Liver (tissue), 9 donors: ENCODE data around the gene RIMBP2. TPM values are rescaled to one million over a fixed set of nuclear protein-coding genes. Genes with fewer than 3 reads are reported as not detected.

Experiments
- DNase-seq: peaks from one replicate; pipeline ENCODE4 v3.0.0-alpha.2; 2017; ENCODE audit warnings: low spot score
- H3K27ac ChIP-seq, 2 donors: one replicate each; pipeline ENCODE4 v1.7.0; 2013; ENCODE audit warnings: inconsistent platforms in 2 of 2, low read length in 2 of 2, control low read depth in 1 of 2, low read depth in 1 of 2, mild to moderate bottlenecking in 1 of 2
- H3K27me3 ChIP-seq, 4 donors: one replicate each; pipeline versions ENCODE4 v1.6.1 to v1.7.0; 2013; ENCODE audit warnings: low read length in 3 of 4, inconsistent platforms in 1 of 4, mild to moderate bottlenecking in 1 of 4, moderate library complexity in 1 of 4; ENCODE audit not compliant: control insufficient read depth in 4 of 4, insufficient read depth in 4 of 4
- H3K36me3 ChIP-seq, 4 donors: one replicate each; pipeline versions ENCODE4 v1.6.1 to v1.7.0; 2013; ENCODE audit warnings: low read length in 3 of 4, mild to moderate bottlenecking in 3 of 4, low read depth in 1 of 4, moderate library complexity in 1 of 4; ENCODE audit not compliant: control insufficient read depth in 4 of 4, insufficient read depth in 3 of 4
- H3K4me1 ChIP-seq, 4 donors: one replicate each; pipeline versions ENCODE4 v1.6.1 to v1.7.0; 2013; ENCODE audit warnings: low read length in 3 of 4, mild to moderate bottlenecking in 3 of 4, moderate library complexity in 1 of 4; ENCODE audit not compliant: control insufficient read depth in 4 of 4, insufficient read depth in 4 of 4
- H3K4me3 ChIP-seq, 3 donors: one replicate each; pipeline versions ENCODE4 v1.6.1 to v1.7.0; 2013; ENCODE audit warnings: low read length in 3 of 3, control low read depth in 1 of 3, low read depth in 1 of 3, mild to moderate bottlenecking in 1 of 3
- H3K9ac ChIP-seq, 2 donors: one replicate each; pipeline ENCODE4 v1.7.0; 2013; ENCODE audit warnings: low read length in 2 of 2, mild to moderate bottlenecking in 2 of 2, moderate library complexity in 2 of 2, control low read depth in 1 of 2, low read depth in 1 of 2
- H3K9me3 ChIP-seq, 4 donors: one replicate each; pipeline versions ENCODE4 v1.6.1 to v1.7.0; 2013; ENCODE audit warnings: low read length in 3 of 4; ENCODE audit not compliant: control insufficient read depth in 4 of 4
- ATF3 ChIP-seq: IDR thresholded peaks from 2 replicates; pipeline ENCODE4 v1.6.1; 2016; ENCODE audit warnings: antibody characterized with exemption
- CTCF ChIP-seq: fragments of 150-350 bp; IDR thresholded peaks from 2 replicates; pipeline ENCODE4 v1.5.1; 2017; ENCODE audit warnings: improper control_type of control experiment, low read depth, low read length; ENCODE audit not compliant: missing input control
- EGR1 ChIP-seq, 2 donors: IDR thresholded peaks; 2 replicates each; pipeline ENCODE4 v1.6.1; 2016 to 2018; ENCODE audit warnings: antibody characterized with exemption in 2 of 2, low read depth in 2 of 2
- FOXA1 ChIP-seq: IDR thresholded peaks from 2 replicates; pipeline ENCODE4 v1.6.1; 2016; ENCODE audit warnings: antibody characterized with exemption
- FOXA2 ChIP-seq: IDR thresholded peaks from 2 replicates; pipeline ENCODE4 v1.6.1; 2016; ENCODE audit warnings: antibody characterized with exemption
- GABPA ChIP-seq, 2 donors: IDR thresholded peaks in 1 of 2; conservative IDR thresholded peaks in 1 of 2; 2 replicates each; pipeline ENCODE4 v1.6.1; 2016; ENCODE audit warnings: antibody characterized with exemption in 2 of 2, mild to moderate bottlenecking in 1 of 2, moderate library complexity in 1 of 2
- HNF4A ChIP-seq, 2 donors: conservative IDR thresholded peaks; 2 replicates each; pipeline ENCODE4 v1.6.1; 2016; ENCODE audit warnings: antibody characterized with exemption in 2 of 2, mild to moderate bottlenecking in 2 of 2
- HNF4G ChIP-seq: IDR thresholded peaks from 2 replicates; pipeline ENCODE4 v1.6.1; 2016; ENCODE audit warnings: antibody characterized with exemption
- JUND ChIP-seq, 2 donors: IDR thresholded peaks; 2 replicates each; pipeline ENCODE4 v1.6.1; 2016; ENCODE audit warnings: antibody characterized with exemption in 2 of 2
- MAX ChIP-seq: IDR thresholded peaks from 2 replicates; pipeline ENCODE4 v1.6.1; 2016; ENCODE audit warnings: antibody characterized with exemption
- NR2F2 ChIP-seq: IDR thresholded peaks from 2 replicates; pipeline ENCODE4 v1.6.1; 2016; ENCODE audit warnings: antibody characterized with exemption
- RAD21 ChIP-seq, 2 donors: IDR thresholded peaks; 2 replicates each; pipeline ENCODE4 v1.6.1; 2016; ENCODE audit warnings: antibody characterized with exemption in 2 of 2, mild to moderate bottlenecking in 2 of 2
- REST ChIP-seq: IDR thresholded peaks from 2 replicates; pipeline ENCODE4 v1.6.1; 2016; ENCODE audit warnings: antibody characterized with exemption, mild to moderate bottlenecking
- RXRA ChIP-seq, 2 donors: IDR thresholded peaks; 2 replicates each; pipeline ENCODE4 v1.6.1; 2017 to 2018; ENCODE audit warnings: antibody characterized with exemption in 2 of 2, mild to moderate bottlenecking in 1 of 2
- SP1 ChIP-seq: IDR thresholded peaks from 2 replicates; pipeline ENCODE4 v1.6.1; 2018; ENCODE audit warnings: antibody characterized with exemption, mild to moderate bottlenecking
- TAF1 ChIP-seq: conservative IDR thresholded peaks from 2 replicates; pipeline ENCODE4 v1.6.1; 2016; ENCODE audit warnings: antibody characterized with exemption, mild to moderate bottlenecking
- YY1 ChIP-seq: IDR thresholded peaks from 2 replicates; pipeline ENCODE4 v1.6.1; 2016; ENCODE audit warnings: antibody characterized with exemption, mild to moderate bottlenecking
- ZBTB33 ChIP-seq: IDR thresholded peaks from 2 replicates; pipeline ENCODE4 v1.6.1; 2016; ENCODE audit warnings: antibody characterized with exemption
- whole genome bisulfite sequencing: extraction: QIAGEN DNeasy Blood & Tissue Kit; methylation state at CpG from one replicate; pipeline ENCODE4 v1.1.7; 2013; 5-methylcytosine and 5-hydroxymethylcytosine counted together
- polyA plus RNA-seq, 2 donors: library from polyadenylated mRNA; stranded (reverse) in 1 of 2; unstranded in 1 of 2; fragments of 200-250 nt in 1 of 2; fragments of >200 nt in 1 of 2; fragmentation: Nextera tagmentation in 1 of 2; extraction: Ambion mirVana in 1 of 2; gene quantifications; one replicate each; pipeline versions ENCODE4 v1.2.1 to v1.2.3, GENCODE V29; 2013 to 2015
- total RNA-seq, 2 donors: library from RNA; depleted of rRNA; stranded (reverse); fragments of >200 nt; gene quantifications; one replicate each; pipeline ENCODE4 v1.2.3, GENCODE V29; 2014
- donor health status: healthy.
- donor health status: healthy.
- donor health status: healthy.
- donor health status: healthy.
- donor health status: healthy.

The RIMBP2 gene
- total and polyA plus RNA-seq, 4 donors = 0.01 to 0.17 (median 0.09) TPM; not detected in 1

- TF ChIP-seq JUND (IDR thresholded peaks at IDR 0.05) = no peak
- no peak for TF ChIP-seq TAF1
- no peak for TF ChIP-seq ZBTB33
- TF ChIP-seq HNF4A (conservative IDR thresholded peaks at IDR 0.05) = no peak
- no peak for TF ChIP-seq ATF3
- no peak for TF ChIP-seq RAD21 (IDR thresholded peaks at IDR 0.05)
- no peak for TF ChIP-seq NR2F2
- TF ChIP-seq CTCF = no peak
- H3K4me3 ChIP-seq = no peak overlapping the region
- DNase-seq = no peak
- H3K27ac ChIP-seq = no peak overlapping the region
- H3K9ac ChIP-seq = no peak overlapping the region
- 70% methylated on average over 10 of the region's 10 CpGs for WGBS
- no peaks in the 10 kb centered on the region for H3K9me3 ChIP-seq
- H3K27me3 ChIP-seq = peaks cover 0 to 8% (median 2%) of the 10 kb centered on the region in 4 donors
- H3K36me3 ChIP-seq = no peaks in the 10 kb centered on the region
- H3K4me1 ChIP-seq = no peaks in the 10 kb centered on the region
Measured at GRCh38 chr12:130687190-130687589, 28.9 kb downstream of the RIMBP2 start.

- H3K27me3 ChIP-seq = peaks cover 0 to 8% (median 2%) of the 10 kb centered on the region in 4 donors
- H3K9me3 ChIP-seq = no peaks in the 10 kb centered on the region
- H3K27ac ChIP-seq = no peak overlapping the region
- no peaks in the 10 kb centered on the region for H3K4me1 ChIP-seq
- DNase-seq = no peak
- no peak overlapping the region for H3K9ac ChIP-seq
- TF ChIP-seq SP1 (no peak), FOXA2 (no peak), CTCF (no peak), EGR1 (IDR thresholded peaks at IDR 0.05; ENCODE audit: low read depth in 2 of 2) (no peak), TAF1 (no peak), FOXA1 (no peak), HNF4G (no peak), MAX (no peak), RXRA (IDR thresholded peaks at IDR 0.05) (no peak), YY1 (no peak), ZBTB33 (no peak), JUND (IDR thresholded peaks at IDR 0.05) (no peak), ATF3 (no peak), REST (no peak), NR2F2 (no peak), HNF4A (conservative IDR thresholded peaks at IDR 0.05) (no peak), RAD21 (IDR thresholded peaks at IDR 0.05) (no peak), GABPA (IDR thresholded peaks at IDR 0.05 in 1 of 2, conservative IDR thresholded peaks at IDR 0.05 in 1 of 2) (no peak)
- no peaks in the 10 kb centered on the region for H3K36me3 ChIP-seq
- WGBS = 58% methylated on average over 32 of the region's 32 CpGs
- no peak overlapping the region for H3K4me3 ChIP-seq
Measured at GRCh38 chr12:130686511-130686991, 29.5 kb downstream of the RIMBP2 start.
